ENCODE data around the gene APCDD1L.
"Not testable (repeated sequence)": the region's sequence is repeated elsewhere in the genome, so short reads cannot be mapped to it uniquely, and the experiment has no call there.

The APCDD1L gene

DNA sequence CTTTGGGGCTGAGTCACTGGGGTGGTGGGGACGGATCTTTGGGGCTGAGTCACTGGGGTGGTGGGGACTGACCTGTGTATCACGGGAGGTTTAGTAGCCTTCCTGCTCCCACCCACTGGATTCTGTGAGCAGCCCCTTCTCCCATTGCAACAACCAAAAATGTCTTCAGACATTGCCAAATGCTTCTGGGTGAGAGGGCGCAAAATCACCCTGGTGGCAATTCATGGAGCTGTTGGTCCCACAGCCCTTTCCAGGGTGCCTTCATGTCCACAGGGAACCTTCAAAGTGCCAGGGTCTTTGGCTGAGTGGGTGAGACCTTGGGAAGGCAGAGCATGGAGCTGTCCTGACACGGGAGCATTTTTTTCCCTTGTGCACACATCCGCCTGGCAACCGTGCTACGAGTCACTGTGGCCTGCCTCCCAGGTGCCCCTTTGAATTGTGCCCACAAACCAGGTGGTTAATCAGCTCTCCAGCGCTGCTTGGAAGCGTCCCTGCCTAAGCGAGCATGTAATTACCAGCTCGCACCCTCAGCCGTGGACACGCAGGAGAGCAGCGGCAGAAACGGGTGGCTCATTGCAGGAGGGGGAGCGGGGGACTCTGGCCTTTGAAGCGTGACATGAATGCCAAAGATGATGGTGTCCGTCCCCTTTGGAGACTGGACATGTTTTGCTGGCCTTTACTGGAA lies 27.4 kb upstream of the APCDD1L start:
- TF ChIP-seq POLR2AphosphoS5 (IDR thresholded peaks at IDR 0.05; ENCODE audit: low read depth, low read length) = no peak
- FAIRE-seq (no peak), DNase-seq (ENCODE audit: insufficient read length) (no peak)

DNA sequence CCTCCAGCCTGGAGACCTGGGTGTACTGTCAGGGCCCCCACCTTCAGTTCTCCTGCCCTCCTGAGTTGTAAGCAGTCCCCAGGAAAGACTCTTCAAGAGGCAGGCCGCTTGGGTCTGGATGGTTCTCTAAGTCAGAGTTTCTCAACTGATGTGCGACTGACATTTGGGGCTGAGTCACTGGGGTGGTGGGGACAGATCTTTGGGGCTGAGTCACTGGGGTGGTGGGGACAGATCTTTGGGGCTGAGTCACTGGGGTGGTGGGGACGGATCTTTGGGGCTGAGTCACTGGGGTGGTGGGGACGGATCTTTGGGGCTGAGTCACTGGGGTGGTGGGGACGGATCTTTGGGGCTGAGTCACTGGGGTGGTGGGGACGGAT lies 26.8 kb upstream of the APCDD1L start:
- not testable (repeated sequence) for FAIRE-seq; DNase-seq (ENCODE audit: insufficient read length)

DNA sequence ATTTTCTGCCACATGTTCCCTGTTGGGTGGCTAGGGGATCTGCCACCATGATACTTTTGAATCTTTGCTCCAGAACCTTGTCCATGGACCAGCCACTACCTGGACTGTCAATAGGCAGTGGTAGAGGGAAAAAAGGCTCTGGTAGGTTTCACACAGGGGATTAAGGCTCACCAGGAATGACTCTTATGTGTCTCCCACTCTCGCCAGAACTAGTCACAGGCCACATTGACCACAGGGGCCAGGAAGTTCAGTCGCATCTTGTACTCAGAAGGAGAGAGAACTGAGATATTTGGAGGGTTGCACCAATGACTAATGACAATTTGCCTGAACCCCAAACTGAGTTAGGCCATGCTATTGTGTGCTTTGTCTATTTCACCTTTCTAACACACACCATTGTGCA lies 23.6 kb upstream of the APCDD1L start:
- TF ChIP-seq TAF1 (IDR thresholded peaks at IDR 0.05; ENCODE audit: borderline replicate concordance, low read depth, low read length) (no peak), POLR2A (IDR thresholded peaks at IDR 0.05; ENCODE audit: low read depth, low read length) (no peak), POLR2AphosphoS5 (IDR thresholded peaks at IDR 0.05; ENCODE audit: low read depth, low read length) (no peak)
- no peak for FAIRE-seq

DNA sequence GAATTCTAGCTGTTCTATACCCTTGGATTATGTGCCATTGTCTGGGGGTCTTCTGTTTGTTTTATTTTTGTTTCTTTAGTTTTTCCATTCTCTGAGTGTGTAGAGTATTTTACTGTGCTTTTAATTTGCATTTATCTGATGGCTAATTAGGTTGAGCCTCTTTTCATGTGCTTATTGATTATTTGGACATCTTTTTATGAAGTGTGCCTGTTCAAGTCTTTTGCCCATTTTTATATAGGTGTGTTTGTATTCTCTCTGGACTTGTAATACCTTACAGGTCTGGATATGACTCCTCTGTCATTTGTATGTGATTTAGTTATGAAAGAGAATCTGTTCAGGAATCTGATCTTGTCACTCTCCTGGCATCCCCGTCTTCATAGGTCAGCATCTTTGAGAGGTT lies 22.6 kb upstream of the APCDD1L start:
- TF ChIP-seq TAF1 (IDR thresholded peaks at IDR 0.05; ENCODE audit: borderline replicate concordance, low read depth, low read length) (no peak), POLR2A (IDR thresholded peaks at IDR 0.05; ENCODE audit: low read depth, low read length) (no peak), POLR2AphosphoS5 (IDR thresholded peaks at IDR 0.05; ENCODE audit: low read depth, low read length) (no peak)
- no peak for FAIRE-seq
- DNase-seq (ENCODE audit: insufficient read length) = no peak

More for the DNA sequence above, 23.6 kb upstream of the APCDD1L start:
- no peak for DNase-seq (ENCODE audit: insufficient read length)

DNA sequence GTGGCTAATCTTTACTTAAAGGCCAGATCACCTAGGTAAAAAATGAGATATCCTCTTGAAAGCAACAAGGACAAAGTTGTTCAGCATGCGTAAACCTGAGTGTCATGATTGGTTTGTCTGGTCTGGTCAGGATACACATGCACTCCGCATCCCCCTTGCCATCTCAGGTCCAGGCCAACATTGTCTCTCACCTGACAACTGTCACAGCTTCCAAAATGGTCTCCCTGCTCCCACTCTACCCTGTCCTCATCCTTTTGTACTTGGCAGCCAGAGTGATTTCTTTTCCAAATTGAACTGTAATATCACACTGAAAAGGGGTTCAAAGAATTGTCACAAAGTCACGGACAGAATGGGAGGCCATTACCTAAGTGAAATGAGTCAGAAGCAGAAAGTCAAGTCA lies 21.1 kb upstream of the APCDD1L start:
- TF ChIP-seq POLR2A (IDR thresholded peaks at IDR 0.05; ENCODE audit: low read depth, low read length) (no peak), TAF1 (IDR thresholded peaks at IDR 0.05; ENCODE audit: borderline replicate concordance, low read depth, low read length) (no peak), POLR2AphosphoS5 (IDR thresholded peaks at IDR 0.05; ENCODE audit: low read depth, low read length) (no peak)

DNA sequence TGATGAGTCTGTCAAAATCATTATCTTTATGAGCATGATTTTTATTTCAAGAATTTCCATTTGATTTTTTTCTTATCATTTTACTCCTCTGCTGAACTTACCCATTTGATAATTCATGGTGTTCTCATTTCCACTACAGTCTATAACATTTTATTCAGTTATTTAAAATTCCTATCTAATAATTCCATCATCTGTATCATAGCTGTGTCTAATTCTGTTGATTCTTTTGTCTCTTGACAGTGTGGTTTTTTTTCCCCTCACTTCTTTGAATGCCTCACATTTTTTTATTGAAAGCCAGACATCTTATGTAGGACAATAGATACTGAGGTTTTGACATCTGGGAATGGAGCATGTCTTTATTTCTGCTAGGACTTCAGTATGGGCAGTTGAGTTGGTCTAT lies 16.5 kb upstream of the APCDD1L start:
- TF ChIP-seq POLR2AphosphoS5 (IDR thresholded peaks at IDR 0.05; ENCODE audit: low read depth, low read length) = no peak
- TF ChIP-seq TAF1 (IDR thresholded peaks at IDR 0.05; ENCODE audit: borderline replicate concordance, low read depth, low read length) = no peak
- TF ChIP-seq POLR2A (IDR thresholded peaks at IDR 0.05; ENCODE audit: low read depth, low read length) = no peak
- FAIRE-seq (no peak), DNase-seq (ENCODE audit: insufficient read length) (no peak)

More for the DNA sequence above, 21.1 kb upstream of the APCDD1L start:
- DNase-seq (ENCODE audit: insufficient read length) = no peak
- FAIRE-seq = no peak

DNA sequence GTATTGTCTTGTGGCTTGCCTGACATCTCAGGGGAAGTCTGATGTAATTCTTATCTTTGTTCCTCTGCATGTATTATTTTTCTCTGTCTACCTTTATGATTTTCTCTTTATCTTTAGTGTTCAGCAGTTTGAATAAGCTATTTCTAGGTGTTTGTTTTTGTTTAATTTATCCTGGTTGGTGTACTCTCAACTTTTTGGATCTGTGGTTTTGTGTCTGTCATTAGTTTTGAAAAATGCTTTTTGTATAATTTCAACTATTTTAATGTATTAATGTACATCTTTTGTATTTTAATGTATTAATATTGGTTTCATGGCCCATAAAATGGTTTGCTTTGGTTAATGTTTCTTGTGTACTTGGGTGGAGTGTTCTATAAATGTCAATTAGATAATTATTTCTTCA lies 15.9 kb upstream of the APCDD1L start:
- no peak for TF ChIP-seq POLR2A (IDR thresholded peaks at IDR 0.05; ENCODE audit: low read depth, low read length)
- no peak for TF ChIP-seq POLR2AphosphoS5 (IDR thresholded peaks at IDR 0.05; ENCODE audit: low read depth, low read length)
- TF ChIP-seq TAF1 (IDR thresholded peaks at IDR 0.05; ENCODE audit: borderline replicate concordance, low read depth, low read length) = no peak
- DNase-seq (ENCODE audit: insufficient read length) = no peak
- no peak for FAIRE-seq

DNA sequence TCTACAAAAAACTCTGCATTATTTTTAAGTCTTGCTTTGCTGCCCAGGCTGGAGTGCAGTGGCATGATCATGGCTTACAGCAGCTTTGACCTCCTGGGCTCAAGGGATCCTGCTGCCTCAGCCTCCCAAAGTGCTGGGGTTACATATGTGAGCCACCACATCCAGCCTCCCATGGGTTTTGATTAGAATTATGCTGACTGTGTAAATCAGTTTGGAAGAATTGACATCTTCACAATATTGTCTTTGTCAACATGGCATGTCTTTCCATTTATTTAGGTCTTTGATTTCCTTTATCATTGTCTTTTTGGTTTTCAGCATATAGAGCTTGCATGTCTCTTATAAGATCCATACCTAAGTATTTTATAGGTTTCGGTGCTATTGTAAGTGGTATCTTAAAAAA lies 13.2 kb upstream of the APCDD1L start:
- FAIRE-seq (no peak), DNase-seq (ENCODE audit: insufficient read length) (no peak)
- TF ChIP-seq POLR2A (IDR thresholded peaks at IDR 0.05; ENCODE audit: low read depth, low read length) (no peak), TAF1 (IDR thresholded peaks at IDR 0.05; ENCODE audit: borderline replicate concordance, low read depth, low read length) (no peak), POLR2AphosphoS5 (IDR thresholded peaks at IDR 0.05; ENCODE audit: low read depth, low read length) (no peak)

DNA sequence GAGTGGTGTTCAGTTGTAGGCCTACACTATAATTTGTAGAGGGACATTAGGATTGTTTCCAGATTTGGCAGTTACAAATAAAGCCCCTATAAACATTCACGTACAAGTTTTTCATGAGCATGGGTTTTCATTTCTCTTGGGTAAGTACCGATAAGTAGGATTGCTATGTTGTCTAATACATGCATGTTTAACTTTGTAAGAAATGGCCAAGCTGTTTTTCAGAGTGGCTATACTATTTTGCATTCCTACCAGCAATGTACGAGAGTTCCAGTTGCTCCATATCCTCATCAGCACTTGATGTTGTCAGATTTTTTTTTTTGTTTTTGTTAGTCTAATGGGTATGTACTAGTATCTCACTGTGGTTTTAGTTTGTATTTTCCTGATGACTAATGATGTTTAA lies 11.2 kb upstream of the APCDD1L start:
- FAIRE-seq (no peak), DNase-seq (ENCODE audit: insufficient read length) (no peak)
- TF ChIP-seq POLR2A (IDR thresholded peaks at IDR 0.05; ENCODE audit: low read depth, low read length) = no peak
- no peak for TF ChIP-seq POLR2AphosphoS5 (IDR thresholded peaks at IDR 0.05; ENCODE audit: low read depth, low read length)
- TF ChIP-seq TAF1 (IDR thresholded peaks at IDR 0.05; ENCODE audit: borderline replicate concordance, low read depth, low read length) = no peak

DNA sequence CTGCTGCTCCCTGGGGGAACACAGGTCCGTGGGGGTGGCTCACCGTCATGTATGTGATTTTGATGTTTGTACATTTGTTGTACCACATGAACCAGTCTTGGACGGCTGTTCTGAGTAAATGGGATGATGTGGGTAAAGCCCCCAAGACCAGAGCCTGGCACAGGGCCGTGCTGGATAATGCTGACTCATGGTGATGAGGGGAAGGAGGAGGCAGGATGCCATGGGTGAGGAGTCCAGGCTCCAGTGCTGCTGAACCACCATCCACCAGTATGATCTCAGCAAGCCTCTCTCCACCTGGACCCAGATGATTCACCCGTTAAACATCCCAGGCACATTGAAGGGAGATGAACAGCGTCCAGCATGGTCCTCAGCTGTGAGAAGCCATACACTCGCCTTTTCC lies 9.6 kb upstream of the APCDD1L start:
- TF ChIP-seq POLR2A (IDR thresholded peaks at IDR 0.05; ENCODE audit: low read depth, low read length) (no peak), POLR2AphosphoS5 (IDR thresholded peaks at IDR 0.05; ENCODE audit: low read depth, low read length) (no peak), TAF1 (IDR thresholded peaks at IDR 0.05; ENCODE audit: borderline replicate concordance, low read depth, low read length) (no peak)
- no peak for FAIRE-seq
- DNase-seq (ENCODE audit: insufficient read length) = no peak

DNA sequence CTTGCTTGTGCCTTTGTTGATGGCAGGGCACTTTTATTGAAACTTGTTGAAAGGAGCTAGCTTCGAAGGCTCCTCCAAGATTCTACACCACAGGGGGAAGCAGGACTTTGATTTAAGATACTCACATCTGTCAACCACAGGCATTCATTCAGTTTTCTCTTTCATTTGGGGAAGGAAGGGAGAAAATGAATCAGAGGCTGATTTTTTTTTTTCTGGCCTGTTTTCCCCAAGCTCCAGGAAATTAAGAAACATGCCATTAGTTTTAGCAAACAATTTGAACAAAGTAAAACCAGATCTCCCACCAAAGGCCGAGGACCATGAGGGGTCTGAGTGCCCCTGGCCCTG lies 8.7 kb upstream of the APCDD1L start:
- TF ChIP-seq TAF1 (IDR thresholded peaks at IDR 0.05; ENCODE audit: borderline replicate concordance, low read depth, low read length) (no peak), POLR2A (IDR thresholded peaks at IDR 0.05; ENCODE audit: low read depth, low read length) (no peak), POLR2AphosphoS5 (IDR thresholded peaks at IDR 0.05; ENCODE audit: low read depth, low read length) (no peak)
- FAIRE-seq = no peak
- DNase-seq (ENCODE audit: insufficient read length) = no peak

DNA sequence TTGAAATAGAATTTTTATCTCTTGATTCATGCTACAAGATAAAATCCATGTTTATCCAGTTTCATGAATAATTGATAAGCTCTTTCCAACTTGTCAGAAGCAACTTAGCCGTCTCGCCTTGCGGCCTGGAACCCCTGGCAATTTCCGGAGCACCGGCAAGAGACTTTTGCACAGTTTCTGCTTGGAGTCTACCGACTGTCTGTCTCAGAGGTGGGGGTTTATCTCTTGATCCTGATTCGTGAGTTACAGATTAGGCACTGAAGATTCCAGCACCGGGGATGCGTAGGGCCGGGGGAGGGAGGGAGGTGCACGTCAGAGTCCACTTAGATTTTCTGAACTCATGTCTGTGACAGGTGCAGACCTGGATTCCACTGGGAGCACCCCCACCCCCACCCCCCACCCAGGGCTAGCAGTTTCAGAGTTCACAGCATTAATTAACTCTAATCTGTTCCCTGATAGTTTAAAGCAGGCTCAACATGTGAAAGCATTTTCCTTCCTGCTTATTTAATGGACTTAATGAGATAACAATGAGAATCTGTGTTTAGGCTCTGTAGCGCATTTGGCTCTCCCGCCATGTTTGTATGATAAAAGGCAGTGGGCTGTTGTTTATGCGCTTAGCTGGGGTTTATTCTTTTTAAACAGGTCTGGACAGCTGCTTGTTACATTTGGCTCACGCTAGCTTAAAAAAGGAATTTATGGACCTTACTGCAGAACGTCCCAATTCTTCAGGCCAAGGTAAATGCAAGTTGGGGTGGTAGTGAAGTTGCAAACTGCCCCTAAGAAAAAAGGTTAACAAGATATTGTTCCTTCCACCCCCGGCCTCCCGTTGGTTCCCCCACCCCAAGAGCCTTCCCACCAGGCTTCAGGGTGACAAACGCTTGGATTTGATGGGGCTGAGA lies 8.1 kb upstream of the APCDD1L start:
- no peak for TF ChIP-seq TAF1 (IDR thresholded peaks at IDR 0.05; ENCODE audit: borderline replicate concordance, low read depth, low read length)
- TF ChIP-seq POLR2AphosphoS5 (IDR thresholded peaks at IDR 0.05; ENCODE audit: low read depth, low read length) = no peak
- no peak for TF ChIP-seq POLR2A (IDR thresholded peaks at IDR 0.05; ENCODE audit: low read depth, low read length)
- no peak for FAIRE-seq
- no peak for DNase-seq (ENCODE audit: insufficient read length)

Measured in GM12892 (cell line).